ENCODE measurements around the gene SUSD4. TPM values are rescaled to one million over a fixed set of nuclear protein-coding genes. Genes with fewer than 3 reads are reported as not detected.
"Not testable (repeated sequence)": the region's sequence is repeated elsewhere in the genome, so short reads cannot be mapped to it uniquely, and the experiment has no call there.

Gene SUSD4
- polyA plus RNA-seq, 4 donors: 0.27 to 1.5 (median 0.61) TPM; not detected in 1

- Histone ChIP-seq H3K27ac (ENCODE audit: low read depth in 1 of 3, low read length in 2 of 3) (no peak overlapping the region), H3K4me3 (ENCODE audit: low read depth in 1 of 3, low read length in 3 of 3) (no peak overlapping the region), H3K4me1 (ENCODE audit: control insufficient read depth in 3 of 3, insufficient read depth in 2 of 3, low read depth in 1 of 3, low read length in 2 of 3) (peaks cover 0 to 18% (median 0%) of the 10 kb centered on the region in 3 donors), H3K36me3 (ENCODE audit: control insufficient read depth in 3 of 3, insufficient read depth in 2 of 3, low read depth in 1 of 3, low read length in 3 of 3) (no peaks in the 10 kb centered on the region), H3K27me3 (ENCODE audit: control insufficient read depth in 3 of 3, insufficient read depth in 3 of 3, low read length in 3 of 3) (no peaks in the 10 kb centered on the region), H3K9me3 (ENCODE audit: control insufficient read depth in 2 of 2, insufficient read depth in 1 of 2, low read depth in 1 of 2, low read length in 1 of 2) (no peaks in the 10 kb centered on the region)
- FAIRE-seq (no peak), DNase-seq (no peak)
- 69 to 86% (median 77%) methylated on average over 3 of the region's 3 CpGs for WGBS, 3 donors
Observed at GRCh38 chr1:223253916-223254315, 110.1 kb downstream of the SUSD4 start.

DNA sequence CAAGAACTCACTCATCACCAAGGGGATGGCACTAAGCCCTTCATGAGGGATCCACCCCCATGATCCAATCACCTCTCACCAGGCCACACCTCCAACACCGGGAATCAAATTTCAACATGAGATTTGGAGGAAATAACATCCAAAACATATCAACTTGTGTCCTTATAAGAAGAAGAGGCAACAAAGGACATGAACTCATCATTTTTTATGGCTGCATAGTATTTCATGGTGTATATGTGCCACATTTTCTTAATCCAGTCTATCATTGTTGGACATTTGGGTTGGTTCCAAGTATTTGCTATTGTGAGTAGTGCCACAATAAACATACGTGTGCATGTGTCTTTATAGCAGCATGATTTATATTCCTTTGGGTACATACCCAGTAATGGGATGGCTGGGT is 112.6 kb downstream of the SUSD4 start:
- not testable (repeated sequence) for FAIRE-seq; H3K27ac ChIP-seq (ENCODE audit: low read depth in 1 of 3, low read length in 2 of 3); H3K36me3 ChIP-seq (ENCODE audit: control insufficient read depth in 3 of 3, insufficient read depth in 2 of 3, low read depth in 1 of 3, low read length in 3 of 3); DNase-seq; H3K4me3 ChIP-seq (ENCODE audit: low read depth in 1 of 3, low read length in 3 of 3); H3K27me3 ChIP-seq (ENCODE audit: control insufficient read depth in 3 of 3, insufficient read depth in 3 of 3, low read length in 3 of 3); H3K9me3 ChIP-seq (ENCODE audit: control insufficient read depth in 2 of 2, insufficient read depth in 1 of 2, low read depth in 1 of 2, low read length in 1 of 2)
- peaks cover 0 to 19% (median 0%) of the 10 kb centered on the region in 3 donors for H3K4me1 ChIP-seq (ENCODE audit: control insufficient read depth in 3 of 3, insufficient read depth in 2 of 3, low read depth in 1 of 3, low read length in 2 of 3)
- WGBS, 3 donors: 81 to 100% (median 91%) methylated on average over 2 of the region's 2 CpGs

DNA sequence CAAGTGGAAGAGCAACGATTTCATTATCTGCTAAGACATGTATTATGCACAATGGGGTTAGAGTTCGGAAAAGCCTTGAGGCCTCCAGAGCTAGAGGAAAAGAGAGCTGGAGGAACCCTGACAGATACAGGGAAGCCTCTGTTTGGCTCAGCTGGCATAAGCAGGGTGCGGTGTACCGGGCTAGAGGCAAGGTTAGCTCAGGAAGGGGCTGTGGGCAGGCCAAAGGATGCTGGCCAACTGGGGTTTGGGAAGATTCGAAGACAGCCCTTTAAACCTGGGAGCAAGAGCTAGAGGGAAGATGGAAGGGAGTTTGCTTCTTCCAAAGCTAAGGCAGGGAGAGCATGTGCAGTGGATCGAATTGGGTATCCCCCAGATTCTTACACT is 113.4 kb downstream of the SUSD4 start:
- WGBS, 3 donors: 76 to 83% (median 81%) methylated on average over 6 of the region's 6 CpGs
- Histone ChIP-seq H3K27me3 (ENCODE audit: control insufficient read depth in 3 of 3, insufficient read depth in 3 of 3, low read length in 3 of 3) (no peaks in the 10 kb centered on the region), H3K27ac (ENCODE audit: low read depth in 1 of 3, low read length in 2 of 3) (no peak overlapping the region), H3K9me3 (ENCODE audit: control insufficient read depth in 2 of 2, insufficient read depth in 1 of 2, low read depth in 1 of 2, low read length in 1 of 2) (no peaks in the 10 kb centered on the region), H3K4me1 (ENCODE audit: control insufficient read depth in 3 of 3, insufficient read depth in 2 of 3, low read depth in 1 of 3, low read length in 2 of 3) (peaks cover 0 to 19% (median 0%) of the 10 kb centered on the region in 3 donors), H3K36me3 (ENCODE audit: control insufficient read depth in 3 of 3, insufficient read depth in 2 of 3, low read depth in 1 of 3, low read length in 3 of 3) (no peaks in the 10 kb centered on the region), H3K4me3 (ENCODE audit: low read depth in 1 of 3, low read length in 3 of 3) (no peak overlapping the region)
- DNase-seq (no peak), FAIRE-seq (no peak)

- peaks cover 0 to 19% (median 0%) of the 10 kb centered on the region in 3 donors for H3K4me1 ChIP-seq (ENCODE audit: control insufficient read depth in 3 of 3, insufficient read depth in 2 of 3, low read depth in 1 of 3, low read length in 2 of 3)
- FAIRE-seq: no peak
- H3K27ac ChIP-seq (ENCODE audit: low read depth in 1 of 3, low read length in 2 of 3): no peak overlapping the region
- H3K27me3 ChIP-seq (ENCODE audit: control insufficient read depth in 3 of 3, insufficient read depth in 3 of 3, low read length in 3 of 3): no peaks in the 10 kb centered on the region
- no peak overlapping the region for H3K4me3 ChIP-seq (ENCODE audit: low read depth in 1 of 3, low read length in 3 of 3)
- peak; percentile 28 to 79 for DNase-seq
- no peaks in the 10 kb centered on the region for H3K36me3 ChIP-seq (ENCODE audit: control insufficient read depth in 3 of 3, insufficient read depth in 2 of 3, low read depth in 1 of 3, low read length in 3 of 3)
- WGBS, 3 donors: 33 to 66% (median 50%) methylated on average over 3 of the region's 3 CpGs
- H3K9me3 ChIP-seq (ENCODE audit: control insufficient read depth in 2 of 2, insufficient read depth in 1 of 2, low read depth in 1 of 2, low read length in 1 of 2): no peaks in the 10 kb centered on the region
Observed at GRCh38 chr1:223249854-223250631, 113.9 kb downstream of the SUSD4 start.

DNA sequence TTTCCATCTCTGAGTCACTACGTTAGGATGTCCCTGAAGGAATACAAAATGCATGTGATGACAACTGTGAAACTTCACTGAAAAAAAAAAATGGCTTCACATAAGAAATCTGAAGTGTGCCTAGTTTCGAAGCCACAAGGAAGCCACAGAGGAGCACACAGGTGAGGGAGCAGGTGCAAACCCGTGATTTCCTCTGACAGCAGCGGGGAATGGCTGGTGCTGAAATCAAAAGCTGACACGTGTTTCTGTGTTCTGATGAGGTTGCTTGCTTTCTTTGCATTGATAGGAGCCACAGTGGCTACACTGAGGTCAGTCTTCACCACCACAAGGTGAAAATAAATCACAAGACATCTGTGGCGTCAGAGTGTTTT is 115.2 kb downstream of the SUSD4 start:
- Histone ChIP-seq H3K36me3 (ENCODE audit: control insufficient read depth in 3 of 3, insufficient read depth in 2 of 3, low read depth in 1 of 3, low read length in 3 of 3) (no peaks in the 10 kb centered on the region), H3K4me3 (ENCODE audit: low read depth in 1 of 3, low read length in 3 of 3) (no peak overlapping the region), H3K27me3 (ENCODE audit: control insufficient read depth in 3 of 3, insufficient read depth in 3 of 3, low read length in 3 of 3) (no peaks in the 10 kb centered on the region), H3K9me3 (ENCODE audit: control insufficient read depth in 2 of 2, insufficient read depth in 1 of 2, low read depth in 1 of 2, low read length in 1 of 2) (no peaks in the 10 kb centered on the region), H3K4me1 (ENCODE audit: control insufficient read depth in 3 of 3, insufficient read depth in 2 of 3, low read depth in 1 of 3, low read length in 2 of 3) (peaks cover 0 to 18% (median 0%) of the 10 kb centered on the region in 3 donors), H3K27ac (ENCODE audit: low read depth in 1 of 3, low read length in 2 of 3) (no peak overlapping the region)
- FAIRE-seq: no peak
- peak in 1 of 2 donors; percentile 25 for DNase-seq
- WGBS, 3 donors: 19 to 42% (median 29%) methylated on average over 6 of the region's 6 CpGs

- Histone ChIP-seq H3K4me1 (ENCODE audit: control insufficient read depth in 3 of 3, insufficient read depth in 2 of 3, low read depth in 1 of 3, low read length in 2 of 3) (peaks cover 0 to 16% (median 0%) of the 10 kb centered on the region in 3 donors), H3K27ac (ENCODE audit: low read depth in 1 of 3, low read length in 2 of 3) (no peak overlapping the region), H3K4me3 (ENCODE audit: low read depth in 1 of 3, low read length in 3 of 3) (no peak overlapping the region), H3K9me3 (ENCODE audit: control insufficient read depth in 2 of 2, insufficient read depth in 1 of 2, low read depth in 1 of 2, low read length in 1 of 2) (no peaks in the 10 kb centered on the region), H3K27me3 (ENCODE audit: control insufficient read depth in 3 of 3, insufficient read depth in 3 of 3, low read length in 3 of 3) (no peaks in the 10 kb centered on the region), H3K36me3 (ENCODE audit: control insufficient read depth in 3 of 3, insufficient read depth in 2 of 3, low read depth in 1 of 3, low read length in 3 of 3) (no peaks in the 10 kb centered on the region)
- FAIRE-seq (no peak), DNase-seq (peak; percentile 33 to 50)
- 32 to 54% (median 41%) methylated on average over 6 of the region's 6 CpGs for WGBS, 3 donors
Observed at GRCh38 chr1:223248001-223248769, 115.8 kb downstream of the SUSD4 start.

- FAIRE-seq (no peak), DNase-seq (no peak)
- no peak overlapping the region for H3K4me3 ChIP-seq (ENCODE audit: low read depth in 1 of 3, low read length in 3 of 3)
- WGBS, 3 donors: 79 to 82% (median 81%) methylated on average over 5 of the region's 5 CpGs
- no peaks in the 10 kb centered on the region for H3K36me3 ChIP-seq (ENCODE audit: control insufficient read depth in 3 of 3, insufficient read depth in 2 of 3, low read depth in 1 of 3, low read length in 3 of 3)
- no peak overlapping the region for H3K27ac ChIP-seq (ENCODE audit: low read depth in 1 of 3, low read length in 2 of 3)
- peaks cover 0 to 16% (median 0%) of the 10 kb centered on the region in 3 donors for H3K4me1 ChIP-seq (ENCODE audit: control insufficient read depth in 3 of 3, insufficient read depth in 2 of 3, low read depth in 1 of 3, low read length in 2 of 3)
- H3K9me3 ChIP-seq (ENCODE audit: control insufficient read depth in 2 of 2, insufficient read depth in 1 of 2, low read depth in 1 of 2, low read length in 1 of 2): no peaks in the 10 kb centered on the region
- no peaks in the 10 kb centered on the region for H3K27me3 ChIP-seq (ENCODE audit: control insufficient read depth in 3 of 3, insufficient read depth in 3 of 3, low read length in 3 of 3)
Observed at GRCh38 chr1:223246476-223247112, 117.4 kb downstream of the SUSD4 start.

GRCh38 chr1:223245983-223246382 is 118.0 kb downstream of the SUSD4 start:
- no peaks in the 10 kb centered on the region for H3K9me3 ChIP-seq (ENCODE audit: control insufficient read depth in 2 of 2, insufficient read depth in 1 of 2, low read depth in 1 of 2, low read length in 1 of 2)
- DNase-seq: no peak
- no peak overlapping the region for H3K4me3 ChIP-seq (ENCODE audit: low read depth in 1 of 3, low read length in 3 of 3)
- H3K36me3 ChIP-seq (ENCODE audit: control insufficient read depth in 3 of 3, insufficient read depth in 2 of 3, low read depth in 1 of 3, low read length in 3 of 3): no peaks in the 10 kb centered on the region
- H3K27me3 ChIP-seq (ENCODE audit: control insufficient read depth in 3 of 3, insufficient read depth in 3 of 3, low read length in 3 of 3): no peaks in the 10 kb centered on the region
- 90 to 97% (median 94%) methylated on average over 7 of the region's 7 CpGs for WGBS, 3 donors
- no peak for FAIRE-seq
- H3K4me1 ChIP-seq (ENCODE audit: control insufficient read depth in 3 of 3, insufficient read depth in 2 of 3, low read depth in 1 of 3, low read length in 2 of 3): peaks cover 0 to 16% (median 0%) of the 10 kb centered on the region in 3 donors
- no peak overlapping the region for H3K27ac ChIP-seq (ENCODE audit: low read depth in 1 of 3, low read length in 2 of 3)
